Spleen (tissue), 11 donors: ENCODE data around the gene OR52W1. TPM values are rescaled to one million over a fixed set of nuclear protein-coding genes. Genes with fewer than 3 reads are reported as not detected.

Source experiments
- DNase-seq: peaks from one replicate; pipeline ENCODE4 v3.0.0-alpha.2; 2020
- H3K27ac ChIP-seq, 8 donors: fragments of 200-600 bp; sonication (generic) in 7 of 8; 1 replicate in 4 of 8; 2 replicates in 4 of 8; pipeline versions ENCODE4 v1.5.0 to v1.8.0; 2016 to 2021; ENCODE audit warnings: inconsistent platforms in 4 of 8, mild to moderate bottlenecking in 4 of 8, moderate library complexity in 1 of 8
- H3K27me3 ChIP-seq, 7 donors: fragments of 200-600 bp; sonication (generic) in 6 of 7; replicated peaks in 1 of 7; 1 replicate in 4 of 7; 2 replicates in 3 of 7; pipeline versions ENCODE4 v1.5.0 to v1.8.0; 2016 to 2021; ENCODE audit warnings: inconsistent platforms in 3 of 7, mild to moderate bottlenecking in 1 of 7
- H3K36me3 ChIP-seq, 6 donors: fragments of 200-600 bp; sonication (generic) in 5 of 6; 1 replicate in 4 of 6; 2 replicates in 2 of 6; pipeline versions ENCODE4 v1.5.0 to v1.8.0; 2016 to 2021; ENCODE audit warnings: inconsistent platforms in 2 of 6
- H3K4me1 ChIP-seq, 6 donors: fragments of 200-600 bp; sonication (generic) in 5 of 6; 1 replicate in 3 of 6; 2 replicates in 3 of 6; pipeline versions ENCODE4 v1.5.0 to v1.8.0; 2016 to 2021; ENCODE audit warnings: inconsistent platforms in 3 of 6
- H3K4me3 ChIP-seq, 8 donors: fragments of 200-600 bp; sonication (generic) in 7 of 8; 1 replicate in 4 of 8; 2 replicates in 4 of 8; pipeline versions ENCODE4 v1.5.0 to v1.8.0; 2016 to 2021; ENCODE audit warnings: inconsistent platforms in 4 of 8, mild to moderate bottlenecking in 4 of 8, moderate library complexity in 2 of 8
- H3K9me3 ChIP-seq, 8 donors: fragments of 200-600 bp; sonication (generic) in 7 of 8; 1 replicate in 4 of 8; 2 replicates in 4 of 8; pipeline versions ENCODE4 v1.5.0 to v1.8.0; 2016 to 2021; ENCODE audit warnings: inconsistent platforms in 4 of 8
- POLR2A ChIP-seq, 3 donors: fragments of 450-650 bp; IDR thresholded peaks; one replicate each; pipeline ENCODE4 v1.5.1; 2017; ENCODE audit warnings: antibody characterized with exemption in 3 of 3, mild to moderate bottlenecking in 1 of 3
- POLR2AphosphoS5 ChIP-seq, 3 donors: sonication (generic); formaldehyde crosslinking; IDR thresholded peaks; one replicate each; pipeline ENCODE4 v1.5.1; 2017; ENCODE audit warnings: antibody characterized with exemption in 3 of 3
- WGBS, 5 donors: extraction: QIAGEN DNeasy Blood & Tissue Kit in 3 of 5; methylation state at CpG; one replicate each; pipeline versions ENCODE4 v1.1.5 to v1.1.7; 2013 to 2018; 5-methylcytosine and 5-hydroxymethylcytosine counted together
- intact Hi-C: fragments of 100-400 bp; cut with DNase I; formaldehyde crosslinking; loops from one replicate; pipeline ENCODE4 v1.15.0; 2023; ENCODE audit warnings: low total_unique reads
- polyA plus RNA-seq, 3 donors: library from polyadenylated mRNA; stranded (reverse); fragments of 200-250 nt; gene quantifications; one replicate each; pipeline ENCODE4 v1.2.1, GENCODE V29; 2013
- total RNA-seq, 7 donors: library from RNA; depleted of rRNA in 3 of 7; stranded (reverse); fragments of >200 nt in 3 of 7; fragmentation: NEBNext Ultra II Directional in 4 of 7; extraction: Animal tissue kit (Norgen Biotek cat#: 25700) in 4 of 7; gene quantifications; one replicate each; pipeline versions ENCODE4 v1.1.0 to v1.2.1, GENCODE V29; 2016 to 2021
- TF ChIP-seq, protein P1 (sequence below), 11 experiments: fragments of 200-600 bp in 7 of 11; fragments of 450-650 bp in 4 of 11; sonication (generic) in 4 of 11; IDR thresholded peaks in 8 of 11; conservative IDR thresholded peaks in 3 of 11; 1 replicate in 7 of 11; 2 replicates in 4 of 11; pipeline versions ENCODE4 v1.4.0 to v1.8.0; 2016 to 2021; ENCODE audit warnings: antibody characterized with exemption in 11 of 11, inconsistent platforms in 4 of 11, mild to moderate bottlenecking in 1 of 11
- donor health status: healthy with polysubstance abuse.
- donor health status: DM: no; HTN: no; CAD: no; lungs with moderate emphysema.
- donor health status: DM: no; HTN: no; CAD: no.
- donor health status: Bipolar disorder and iron deficiency.
- donor health status: healthy.
- donor health status: DM: no; HTN: no; CAD: no.
- donor health status: DM: yes; HTN: yes; CAD: no.

Gene OR52W1
- total and polyA plus RNA-seq, 10 donors: not detected

DNA sequence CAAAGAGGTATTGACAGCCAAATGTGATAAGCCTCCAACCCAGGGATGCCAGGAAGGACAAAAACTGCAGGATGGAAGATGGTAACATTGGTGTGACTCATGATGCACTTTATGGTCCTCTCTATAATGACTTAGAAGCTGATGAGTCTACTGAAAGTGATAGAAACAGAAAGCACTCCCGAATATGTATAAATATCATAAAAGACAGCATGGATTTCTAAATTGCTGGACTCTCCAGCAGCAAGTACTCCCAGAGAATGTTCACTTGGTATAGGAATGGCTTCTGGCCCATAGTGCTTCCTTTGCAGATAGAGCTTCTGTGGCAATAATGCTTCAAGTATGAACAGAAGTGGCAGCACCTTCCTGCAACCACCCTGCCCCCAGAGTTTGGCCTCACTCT lies 28.8 kb upstream of the OR52W1 start, which contains the start of gene OR52B2:
TSS of gene OR52B2 (minus strand) at position 101 of the 400 bp plus-strand sequence. CDS start at position 101, 0 bp downstream.
- no peaks in the 10 kb centered on the region for H3K27me3 ChIP-seq
- WGBS, 5 donors: 75 to 90% (median 85%) methylated on average over 1 of the region's 1 CpG
- intact Hi-C loops: no loop called here

DNA sequence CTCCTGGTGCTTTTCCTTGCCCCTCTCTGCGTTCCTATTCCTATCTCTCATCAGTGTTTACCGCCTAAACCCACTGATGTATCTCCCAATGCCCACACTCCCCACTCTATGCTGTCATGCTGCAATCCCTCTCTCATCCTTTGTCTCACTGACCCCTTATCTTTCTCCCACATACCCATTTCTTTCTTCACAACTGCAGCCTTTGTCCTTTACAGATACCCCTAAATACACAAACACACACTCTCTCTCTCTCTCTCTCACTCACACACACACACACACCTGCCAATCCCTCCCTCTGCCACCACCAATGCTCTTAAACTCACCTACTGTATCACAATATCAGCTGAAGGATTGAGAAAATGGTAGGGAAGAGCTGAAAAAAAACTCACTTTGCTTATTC lies 23.6 kb upstream of the OR52W1 start:
- WGBS, 5 donors: 60 to 73% (median 66%) methylated on average over 2 of the region's 2 CpGs
- no peak for DNase-seq
- Histone ChIP-seq H3K36me3 (no peaks in the 10 kb centered on the region), H3K9me3 (no peaks in the 10 kb centered on the region), H3K4me1 (no peaks in the 10 kb centered on the region), H3K27ac (no peak overlapping the region), H3K4me3 (no peak overlapping the region), H3K27me3 (no peaks in the 10 kb centered on the region)
- intact Hi-C loops: no loop called here
- TF ChIP-seq POLR2AphosphoS5 (IDR thresholded peaks at IDR 0.05): no peak
- TF ChIP-seq, protein P1, sequence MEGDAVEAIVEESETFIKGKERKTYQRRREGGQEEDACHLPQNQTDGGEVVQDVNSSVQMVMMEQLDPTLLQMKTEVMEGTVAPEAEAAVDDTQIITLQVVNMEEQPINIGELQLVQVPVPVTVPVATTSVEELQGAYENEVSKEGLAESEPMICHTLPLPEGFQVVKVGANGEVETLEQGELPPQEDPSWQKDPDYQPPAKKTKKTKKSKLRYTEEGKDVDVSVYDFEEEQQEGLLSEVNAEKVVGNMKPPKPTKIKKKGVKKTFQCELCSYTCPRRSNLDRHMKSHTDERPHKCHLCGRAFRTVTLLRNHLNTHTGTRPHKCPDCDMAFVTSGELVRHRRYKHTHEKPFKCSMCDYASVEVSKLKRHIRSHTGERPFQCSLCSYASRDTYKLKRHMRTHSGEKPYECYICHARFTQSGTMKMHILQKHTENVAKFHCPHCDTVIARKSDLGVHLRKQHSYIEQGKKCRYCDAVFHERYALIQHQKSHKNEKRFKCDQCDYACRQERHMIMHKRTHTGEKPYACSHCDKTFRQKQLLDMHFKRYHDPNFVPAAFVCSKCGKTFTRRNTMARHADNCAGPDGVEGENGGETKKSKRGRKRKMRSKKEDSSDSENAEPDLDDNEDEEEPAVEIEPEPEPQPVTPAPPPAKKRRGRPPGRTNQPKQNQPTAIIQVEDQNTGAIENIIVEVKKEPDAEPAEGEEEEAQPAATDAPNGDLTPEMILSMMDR (IDR thresholded peaks at IDR 0.05 in 8 of 11, conservative IDR thresholded peaks at IDR 0.05 in 3 of 11): no peak
- no peak for TF ChIP-seq POLR2A (IDR thresholded peaks at IDR 0.05)

More for the DNA sequence above, 28.8 kb upstream of the OR52W1 start, which contains the start of gene OR52B2:
- DNase-seq: no peak
- Histone ChIP-seq H3K27ac (no peak within 1 kb of the TSS), H3K9me3 (peaks cover 0 to 5% (median 4%) of the 10 kb centered on the region in 8 donors), H3K36me3 (no peaks in the 10 kb centered on the region), H3K4me1 (no peaks in the 10 kb centered on the region), H3K4me3 (no peak within 1 kb of the TSS)
- TF ChIP-seq POLR2AphosphoS5 (IDR thresholded peaks at IDR 0.05) (no peak), POLR2A (IDR thresholded peaks at IDR 0.05) (no peak)

DNA sequence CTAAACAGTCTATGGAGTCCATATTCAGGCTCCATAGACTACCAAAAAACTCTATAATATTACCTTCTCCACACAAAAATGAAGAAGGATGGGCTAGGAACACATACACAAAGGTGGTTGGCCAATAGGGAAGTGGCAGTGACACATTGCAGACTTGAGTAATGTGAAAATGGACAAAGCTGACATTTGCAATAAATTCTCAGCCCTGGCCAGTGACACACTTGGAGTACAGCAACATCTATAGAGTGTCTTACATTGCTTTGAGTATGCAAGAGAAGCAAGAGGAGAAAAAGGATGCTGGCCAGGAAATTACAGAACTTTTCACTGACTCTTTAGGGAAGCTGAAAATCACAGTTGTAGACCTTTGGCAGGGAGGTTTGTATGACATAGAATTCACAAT lies 7.3 kb upstream of the OR52W1 start:
- H3K9me3 ChIP-seq: peaks cover 0 to 3% (median 0%) of the 10 kb centered on the region in 8 donors
- intact Hi-C loops: no loop called here
- peak overlapping the region in 6 of 8 donors; percentile 29 to 76 (median 72) for H3K27ac ChIP-seq
- H3K4me3 ChIP-seq: no peak overlapping the region
- peak in 1 of 3 donors; percentile 18 for TF ChIP-seq POLR2AphosphoS5 (IDR thresholded peaks at IDR 0.05)
- TF ChIP-seq, protein P1 (IDR thresholded peaks at IDR 0.05 in 8 of 11, conservative IDR thresholded peaks at IDR 0.05 in 3 of 11): no peak
- H3K36me3 ChIP-seq: no peaks in the 10 kb centered on the region
- peaks cover 0 to 9% (median 0%) of the 10 kb centered on the region in 6 donors for H3K4me1 ChIP-seq
- no peak for DNase-seq
- H3K27me3 ChIP-seq: no peaks in the 10 kb centered on the region

DNA sequence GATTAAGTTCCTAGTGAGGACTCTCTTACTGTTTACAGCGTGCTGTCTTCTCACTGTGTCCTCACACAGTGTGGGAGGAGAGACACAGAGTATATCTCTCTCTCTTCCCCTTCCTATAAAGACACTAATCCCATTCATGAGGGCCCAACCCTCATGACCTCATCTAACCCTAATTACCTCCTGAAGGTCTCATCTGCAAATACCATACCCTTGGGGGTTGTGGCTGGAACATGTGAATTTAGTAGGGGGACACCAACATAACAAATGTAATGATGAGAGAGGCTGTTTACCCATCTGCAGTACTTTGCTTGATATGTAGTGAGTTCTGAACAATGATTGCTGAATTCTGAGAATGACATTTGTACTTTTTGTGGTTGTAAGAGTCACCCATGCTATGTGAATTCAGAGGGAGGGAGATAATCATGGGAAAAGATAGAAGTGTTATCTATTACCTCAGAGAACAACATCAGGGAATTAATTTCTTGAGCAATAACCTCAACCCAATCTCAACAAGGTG lies 4.9 kb upstream of the OR52W1 start:
- peak overlapping the region in 4 of 8 donors; percentile 28 to 76 (median 42) for H3K27ac ChIP-seq
- H3K4me3 ChIP-seq: no peak overlapping the region
- 70 to 87% (median 77%) methylated on average over 1 of the region's 1 CpG for WGBS, 5 donors
- H3K27me3 ChIP-seq: no peaks in the 10 kb centered on the region
- H3K9me3 ChIP-seq: peaks cover 0 to 3% (median 0%) of the 10 kb centered on the region in 8 donors
- H3K36me3 ChIP-seq: no peaks in the 10 kb centered on the region
- intact Hi-C loops: no loop called here
- no peak for DNase-seq
- TF ChIP-seq POLR2A (IDR thresholded peaks at IDR 0.05) (no peak), POLR2AphosphoS5 (IDR thresholded peaks at IDR 0.05) (no peak)
- TF ChIP-seq, protein P1 (IDR thresholded peaks at IDR 0.05 in 8 of 11, conservative IDR thresholded peaks at IDR 0.05 in 3 of 11): no peak
- peaks cover 0 to 9% (median 0%) of the 10 kb centered on the region in 6 donors for H3K4me1 ChIP-seq
